Islet of Langerhans (tissue), 1 donor: Measurements from ENCODE around the gene ZNF785.
"Not testable (repeated sequence)": the region's sequence is repeated elsewhere in the genome, so short reads cannot be mapped to it uniquely, and the experiment has no call there.

Experiments
- FAIRE-seq: peaks from one replicate; lab custom pipeline; 2011; peaks lifted over from hg19 to GRCh38; lab: Jason Lieb, UNC

Gene ZNF785

DNA sequence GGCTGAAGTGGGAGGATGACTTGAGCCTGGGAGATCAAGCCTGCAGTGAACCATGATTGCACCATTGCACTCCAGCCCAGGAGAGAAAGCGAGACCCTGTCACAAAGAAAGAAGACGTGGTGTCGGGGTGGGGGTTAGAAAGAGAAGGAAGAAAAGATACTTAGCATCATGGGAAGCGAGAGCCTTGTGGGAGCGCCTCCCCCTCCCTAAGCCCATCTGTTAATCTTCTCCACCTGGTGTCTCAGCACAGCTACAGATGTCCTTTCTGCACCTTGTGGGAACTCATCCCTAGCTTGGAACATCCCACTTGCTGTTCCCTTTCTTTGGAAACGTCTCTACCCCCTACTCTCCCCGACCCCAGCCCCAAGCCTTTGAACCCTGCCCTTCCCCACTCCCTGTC is 20.0 kb downstream of the ZNF785 start:
- FAIRE-seq: no peak

DNA sequence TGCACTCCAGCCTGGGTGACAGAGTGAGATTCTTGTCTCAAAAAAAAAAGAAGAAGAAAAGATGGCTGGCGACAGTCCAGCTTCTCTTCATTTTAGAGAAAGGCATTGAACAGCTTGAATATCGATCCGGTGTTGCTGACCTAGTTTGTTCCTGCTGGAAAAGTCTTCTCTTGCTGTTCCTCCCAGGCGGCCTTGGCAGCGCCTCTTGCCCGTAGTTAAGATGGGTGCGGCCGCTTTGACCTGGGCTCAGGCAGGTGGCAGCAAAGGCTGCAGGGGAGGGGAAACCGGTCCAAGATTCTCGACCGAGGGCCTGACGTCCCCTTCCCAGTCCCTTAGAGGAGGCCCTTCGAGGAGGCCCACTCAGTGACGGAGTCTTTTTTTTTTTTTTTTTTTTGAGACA is 23.5 kb downstream of the ZNF785 start:
- FAIRE-seq: no peak

DNA sequence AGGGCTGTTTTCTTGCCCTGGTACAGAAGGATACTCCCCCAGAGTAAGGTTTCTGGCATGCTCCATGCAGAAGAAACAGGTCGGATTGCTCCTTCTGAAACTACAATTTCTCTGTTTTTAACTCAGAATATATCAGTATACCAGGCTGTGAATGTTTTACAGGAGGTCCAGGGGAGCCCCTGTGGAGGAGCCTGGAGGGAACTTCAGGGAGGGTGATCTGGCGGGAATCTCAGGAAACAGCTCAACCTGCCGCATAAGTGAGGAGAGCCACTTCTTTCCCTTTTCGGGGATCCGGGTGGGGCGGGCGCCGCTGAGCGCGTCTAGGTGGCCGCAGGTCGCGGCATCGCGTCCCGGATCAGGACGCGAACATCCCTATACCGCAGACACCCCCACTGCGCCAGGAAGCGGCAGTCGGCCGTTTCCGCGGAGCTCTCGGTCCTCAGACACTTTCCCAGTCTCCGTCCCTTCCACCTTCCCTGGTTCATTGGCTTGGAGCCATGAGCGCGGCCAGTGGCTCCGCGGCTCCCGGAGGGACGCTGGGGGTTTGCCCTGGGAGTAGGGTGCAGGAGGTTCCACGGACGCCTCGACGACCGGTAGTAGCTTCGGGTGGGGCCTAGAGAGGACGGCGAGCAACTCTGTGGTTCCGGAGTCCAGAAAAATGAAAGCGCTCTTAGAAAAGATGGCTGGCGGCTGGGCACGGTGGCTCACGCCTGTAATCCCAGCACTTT is 24.2 kb downstream of the ZNF785 start:
- no peak for FAIRE-seq

DNA sequence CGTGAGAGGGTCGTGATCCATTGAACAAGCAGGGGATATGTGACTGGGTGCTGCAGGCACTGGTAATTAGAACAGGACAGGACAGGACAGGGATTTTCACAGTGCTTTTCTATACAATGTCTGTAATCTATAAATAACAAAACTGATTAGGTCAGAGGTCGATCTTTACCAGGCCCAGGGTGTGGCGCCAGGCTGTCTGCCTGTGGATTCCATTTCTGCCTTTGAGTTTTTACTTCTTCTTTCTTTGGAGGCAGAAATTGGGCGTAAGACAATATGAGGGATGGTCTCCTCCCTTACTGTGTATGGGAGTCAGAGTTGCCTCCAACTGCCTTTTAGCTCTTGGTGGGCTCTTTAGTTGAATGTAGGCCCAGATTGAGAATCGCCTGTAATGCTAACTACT is 25.8 kb downstream of the ZNF785 start:
- no peak for FAIRE-seq

DNA sequence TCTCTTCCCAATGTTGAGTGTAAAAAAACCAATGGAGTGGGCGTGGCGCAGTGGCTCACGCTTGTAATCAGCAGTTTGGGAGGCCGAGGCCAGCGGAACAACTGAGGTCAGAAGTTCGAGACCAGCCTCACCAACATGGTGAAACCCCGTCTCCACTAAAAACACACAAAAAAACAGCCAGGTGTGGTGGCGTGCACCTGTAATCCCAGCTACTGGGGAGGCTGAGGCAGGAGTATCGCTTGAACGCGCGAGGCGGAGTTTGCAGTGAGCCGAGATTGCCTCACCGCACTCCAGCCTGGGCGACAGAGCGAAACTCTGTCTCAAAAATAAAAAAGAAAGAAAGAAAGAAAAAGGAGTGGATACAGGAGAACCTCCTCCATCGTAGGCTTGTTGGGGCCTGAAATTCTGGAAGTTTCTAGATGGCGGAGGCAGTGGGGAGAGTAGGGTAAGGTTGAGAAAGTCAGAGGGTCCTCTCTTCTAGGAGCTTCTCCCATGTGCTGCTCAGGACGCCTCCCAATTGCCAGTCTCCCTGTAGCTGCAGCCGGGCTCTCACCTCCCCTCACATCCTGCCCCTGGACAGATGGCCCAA is 26.6 kb downstream of the ZNF785 start:
- no peak for FAIRE-seq

DNA sequence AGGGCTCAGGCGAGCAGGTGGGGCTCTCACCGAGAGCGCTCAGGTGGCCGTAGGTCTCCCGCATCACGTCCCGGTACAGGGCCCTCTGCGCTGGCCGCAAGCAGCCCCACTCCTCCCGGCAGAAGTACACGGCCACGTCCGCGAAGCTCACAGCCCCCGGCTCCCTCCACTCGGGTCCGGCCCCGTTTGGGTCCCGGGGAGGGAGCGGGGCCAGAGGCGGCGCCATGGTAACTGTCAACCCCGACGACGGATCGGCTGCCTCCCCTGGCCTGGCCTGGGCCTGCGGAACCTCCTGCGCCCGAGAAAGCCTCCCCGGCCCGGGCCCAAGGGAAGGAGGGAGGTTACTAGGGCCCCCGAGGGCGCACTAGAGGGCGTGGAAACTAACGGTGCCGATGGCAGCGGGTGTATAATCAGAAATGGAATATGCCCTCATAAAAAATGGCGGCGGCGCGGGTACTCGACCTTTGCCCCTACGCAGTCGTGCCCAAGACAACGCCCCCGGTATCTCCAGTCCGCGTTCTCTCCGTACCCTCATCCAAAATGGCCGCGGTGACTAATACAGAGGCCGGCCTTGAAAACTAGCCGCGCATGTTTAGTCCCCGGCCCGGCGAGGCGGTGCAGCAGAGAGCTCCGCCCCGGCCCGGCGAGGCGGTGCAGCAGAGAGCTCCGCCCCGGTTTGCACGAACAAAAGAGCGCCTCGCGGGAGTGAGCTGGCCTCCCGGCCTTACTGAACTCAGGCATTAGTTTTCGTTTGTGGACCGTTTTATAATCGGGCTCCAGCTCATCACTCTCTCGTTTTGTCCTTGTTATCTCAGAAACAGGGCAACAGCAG is 27.3 kb downstream of the ZNF785 start, which contains the start of gene ZNF764:
ZNF764 (minus strand) TSS at position 418 of the 832 bp plus-strand sequence; CDS start at position 226, 192 bp downstream.
- FAIRE-seq: peak; percentile 33

DNA sequence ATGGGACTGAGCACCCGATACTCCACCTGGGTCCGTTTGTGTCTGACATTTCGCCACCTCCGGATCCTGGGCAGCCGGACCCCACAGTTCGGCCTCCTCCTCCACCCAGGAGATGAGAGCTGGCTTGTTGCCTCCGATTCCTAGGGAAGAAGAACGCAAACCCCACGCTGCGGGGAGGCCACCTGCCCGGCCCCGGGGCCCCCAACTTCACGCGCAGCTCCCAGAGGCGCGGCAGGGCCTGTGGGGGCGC is 27.9 kb downstream of the ZNF785 start:
- FAIRE-seq: no peak

DNA sequence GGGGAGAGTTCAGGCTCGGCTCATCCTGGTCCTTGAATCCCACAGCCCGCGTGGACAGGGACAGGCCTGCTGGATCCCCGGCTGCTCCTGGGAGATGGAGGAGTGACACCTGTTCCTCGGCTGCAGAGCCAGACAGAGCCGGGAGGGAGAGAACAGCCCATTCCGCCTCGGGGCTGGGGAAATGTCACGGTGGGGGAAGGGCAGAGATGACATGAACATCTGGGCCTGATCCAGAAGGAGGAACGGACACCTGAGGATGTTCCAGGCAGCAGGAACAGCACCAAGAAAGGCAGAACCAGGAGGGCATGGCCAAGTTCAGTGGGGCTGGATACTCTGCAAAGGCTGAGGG is 29.4 kb downstream of the ZNF785 start:
- FAIRE-seq: no peak

DNA sequence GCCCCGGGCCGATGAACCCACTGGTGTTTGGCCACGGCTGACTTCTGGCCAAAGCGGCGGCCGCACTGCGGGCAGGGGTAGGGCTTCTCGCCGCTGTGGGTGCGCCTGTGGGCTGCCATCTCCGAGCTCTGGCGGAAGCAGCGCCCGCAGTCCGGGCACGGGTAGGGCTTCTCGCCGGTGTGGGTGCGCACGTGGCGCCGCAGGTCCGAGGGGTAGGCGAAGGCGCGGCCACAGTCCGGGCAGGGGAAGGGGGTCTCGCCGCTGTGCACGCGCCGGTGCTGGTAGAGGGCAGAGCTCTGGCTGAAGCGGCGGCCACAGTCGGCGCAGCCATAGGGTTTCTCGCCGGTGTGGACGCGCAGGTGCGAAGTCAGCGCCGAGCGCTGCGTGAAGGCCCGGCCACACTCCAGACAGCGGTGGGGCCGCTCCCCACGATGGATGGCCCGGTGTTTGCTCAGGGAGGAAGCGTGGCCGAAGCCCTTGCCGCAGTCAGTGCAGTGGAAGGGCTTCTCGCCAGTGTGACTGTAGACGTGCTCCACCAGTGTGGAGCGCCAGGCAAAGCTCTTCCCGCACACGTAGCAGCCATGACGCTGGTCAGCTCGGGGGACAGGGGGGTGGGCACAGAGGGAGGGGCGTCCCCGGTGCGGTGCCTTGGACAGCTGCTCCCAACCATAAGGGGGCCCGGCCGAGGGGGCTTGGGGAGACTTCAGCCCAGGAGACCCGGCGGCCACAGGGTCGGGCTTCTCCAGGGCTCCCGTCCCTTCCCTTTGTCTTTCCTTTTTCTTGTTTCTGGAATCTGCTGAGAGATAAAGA is 30.0 kb downstream of the ZNF785 start:
- FAIRE-seq: no peak

DNA sequence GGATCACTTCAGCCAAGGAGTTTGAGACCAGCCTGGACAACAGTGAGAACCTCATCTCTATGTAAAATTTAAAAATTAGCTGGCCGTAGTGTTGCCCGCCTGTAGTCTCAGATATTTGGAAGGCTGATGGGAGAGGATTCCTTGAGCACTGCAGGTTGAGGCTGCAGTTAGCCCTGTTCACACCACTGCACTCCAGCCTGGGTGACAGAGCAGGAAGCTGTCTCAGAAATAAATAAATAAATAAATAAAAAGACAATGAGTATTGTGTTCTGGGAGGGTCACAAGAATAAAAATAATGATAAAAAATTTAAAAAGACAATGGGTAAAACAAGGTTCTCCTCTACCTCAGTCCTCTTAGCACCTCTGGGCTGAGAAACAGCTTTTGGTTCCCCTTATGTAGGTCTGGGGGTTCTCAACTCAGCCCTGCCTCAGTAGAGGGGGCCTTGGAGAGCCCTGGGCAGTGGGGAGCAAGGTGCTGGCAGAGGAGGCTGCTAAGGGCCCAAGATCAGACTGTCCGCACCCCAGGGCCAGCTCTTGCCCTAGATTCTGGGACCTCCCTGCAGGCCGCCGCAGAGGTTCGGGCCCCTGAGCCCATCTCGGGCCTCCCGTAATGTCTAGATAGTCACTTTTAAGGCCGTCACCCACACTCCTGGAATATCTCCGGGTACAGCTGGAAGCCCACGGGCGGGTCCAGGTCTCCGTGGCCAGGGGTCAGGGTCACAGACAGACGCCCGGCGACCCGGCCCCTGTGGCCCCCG is 30.8 kb downstream of the ZNF785 start:
- no peak for FAIRE-seq

DNA sequence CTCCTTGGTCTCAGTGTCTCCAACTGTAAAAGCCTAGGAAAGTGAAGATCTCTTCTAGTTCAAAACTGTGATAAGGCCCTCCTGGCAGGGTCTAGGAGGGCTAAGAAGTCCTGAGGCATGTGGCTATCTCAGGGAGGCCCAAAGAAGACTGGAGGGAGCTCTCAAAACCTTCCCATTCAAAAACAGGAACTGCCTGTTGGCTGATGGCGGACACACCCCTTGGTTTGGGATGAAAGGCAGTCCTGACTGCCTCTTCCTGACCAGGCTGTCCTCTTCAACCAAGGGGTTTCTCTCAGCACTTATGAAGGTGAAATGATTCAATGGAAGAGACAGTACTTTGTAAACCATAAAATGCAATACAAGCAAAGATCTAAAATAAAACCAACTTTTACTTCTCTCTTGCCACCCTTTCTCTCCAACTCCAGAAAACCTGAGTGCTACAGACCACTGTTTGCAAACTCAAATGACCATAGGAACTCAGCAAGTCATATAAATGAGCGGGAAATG is 32.1 kb downstream of the ZNF785 start:
- no peak for FAIRE-seq

DNA sequence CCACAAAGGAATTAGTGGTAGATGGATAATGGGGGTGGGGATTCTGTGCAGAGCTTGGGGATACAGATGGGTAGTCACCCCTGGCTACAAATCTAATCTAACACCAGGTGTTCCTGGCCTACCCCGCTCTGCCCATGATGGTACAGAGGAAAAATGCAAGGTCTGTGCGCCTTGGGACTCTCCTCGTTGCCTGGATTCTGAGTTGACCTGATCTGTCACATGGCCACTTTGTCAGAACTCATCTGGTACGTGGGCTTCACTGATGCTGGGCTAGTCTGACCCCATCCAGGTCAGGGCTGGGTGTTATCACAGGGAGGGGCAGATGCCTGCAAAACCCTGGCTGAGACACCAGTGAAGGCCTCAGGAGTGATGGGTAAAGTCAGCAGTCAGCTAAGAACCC is 32.5 kb downstream of the ZNF785 start:
- FAIRE-seq: no peak

DNA sequence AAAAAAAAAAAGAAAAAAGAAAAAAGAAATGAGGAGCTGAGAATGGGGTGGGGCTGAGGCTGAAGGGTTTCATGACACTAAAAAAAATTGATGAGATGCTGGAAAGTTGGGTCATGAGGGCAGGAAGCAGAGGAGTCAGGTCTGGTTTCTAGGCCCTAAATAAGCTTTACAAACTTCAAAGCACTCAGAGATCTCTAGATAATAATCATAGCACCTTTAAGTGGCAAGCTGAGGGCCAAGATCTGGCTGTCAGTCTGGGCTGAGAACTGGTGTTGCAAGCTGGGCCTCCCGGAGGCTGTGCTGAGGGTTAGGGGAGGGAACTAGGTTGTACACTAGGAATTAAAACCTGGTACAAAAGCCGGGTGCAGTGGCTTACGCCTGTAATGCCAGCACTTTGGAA is 33.7 kb downstream of the ZNF785 start:
- no peak for FAIRE-seq

DNA sequence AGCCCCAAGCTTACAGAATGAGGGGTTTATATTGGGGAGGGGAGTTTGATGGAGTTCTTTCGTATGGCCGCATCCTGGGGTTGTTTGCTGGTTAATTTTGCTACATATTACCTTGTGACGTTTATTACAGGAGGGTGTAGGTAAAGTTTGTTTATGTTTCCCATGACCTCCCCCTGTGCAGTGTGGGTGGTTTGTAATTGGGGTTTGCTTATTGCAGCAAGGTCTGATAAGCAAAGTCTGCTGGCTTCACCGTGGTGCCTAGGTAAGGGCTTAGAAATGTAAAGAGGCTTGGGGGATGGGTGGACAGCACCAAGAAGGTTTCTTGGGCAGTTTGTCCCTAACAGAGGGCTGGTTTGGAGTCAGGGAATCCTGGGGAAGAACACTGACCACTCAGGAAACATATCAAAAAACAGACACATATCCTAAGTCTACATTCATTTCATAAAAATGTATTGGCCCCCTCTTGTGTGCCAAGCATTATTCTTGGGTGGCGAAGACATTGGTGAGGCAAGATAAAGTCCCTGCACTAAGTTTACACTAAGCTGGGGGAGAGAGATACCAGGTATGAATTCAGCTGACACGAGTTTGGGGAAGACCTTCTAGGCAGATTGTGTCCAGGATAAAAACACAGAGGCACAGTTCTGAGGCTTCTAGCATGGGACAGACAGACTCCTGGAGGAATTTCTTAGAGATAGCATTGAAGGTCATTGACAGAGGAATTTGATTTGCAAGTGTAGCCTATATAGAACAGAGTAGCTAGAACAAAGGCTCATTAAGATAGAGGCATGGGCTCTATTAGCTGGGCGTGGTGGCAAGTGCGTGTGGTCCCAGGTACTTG is 36.9 kb downstream of the ZNF785 start:
- FAIRE-seq: no peak

DNA sequence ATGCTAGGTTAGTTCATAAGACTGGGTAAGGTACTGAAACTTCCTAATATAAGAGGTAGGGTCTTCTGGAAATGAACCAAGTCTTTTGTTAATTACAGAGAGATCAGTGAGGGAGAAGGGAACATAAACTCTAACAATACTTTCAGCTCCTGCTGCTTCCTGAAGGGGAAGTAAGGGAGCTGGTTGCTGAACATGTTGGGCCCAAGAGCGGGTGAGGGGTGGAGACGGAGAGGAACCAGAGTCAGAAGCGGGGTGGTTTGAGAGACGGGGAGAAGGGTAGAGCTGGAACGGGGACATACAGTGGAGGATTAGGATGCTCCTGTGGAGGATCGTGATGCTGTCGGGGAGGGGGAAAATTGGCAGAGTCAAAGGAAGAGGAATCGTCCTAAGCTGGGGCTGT is 39.4 kb downstream of the ZNF785 start:
- no peak for FAIRE-seq

DNA sequence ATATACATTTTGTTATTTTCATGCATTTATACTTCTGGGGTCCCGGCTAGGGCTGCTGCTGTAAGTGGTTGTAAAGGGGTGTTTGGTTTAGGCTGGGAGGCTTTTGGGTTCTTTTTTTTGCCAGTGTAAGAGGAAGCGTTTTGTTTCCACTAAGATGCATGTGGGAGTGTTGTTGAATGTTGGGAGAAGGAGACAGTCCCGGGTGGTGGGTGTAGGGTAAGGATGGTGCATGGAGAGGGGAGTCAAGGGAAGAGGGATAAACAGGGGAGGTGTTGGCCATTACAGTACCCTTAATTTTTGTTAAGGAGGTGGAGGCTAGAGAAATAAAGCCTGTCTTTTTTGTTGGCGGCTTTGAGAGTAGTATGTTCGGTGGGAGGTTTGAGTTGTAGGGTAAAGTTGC is 42.4 kb downstream of the ZNF785 start:
- no peak for FAIRE-seq

DNA sequence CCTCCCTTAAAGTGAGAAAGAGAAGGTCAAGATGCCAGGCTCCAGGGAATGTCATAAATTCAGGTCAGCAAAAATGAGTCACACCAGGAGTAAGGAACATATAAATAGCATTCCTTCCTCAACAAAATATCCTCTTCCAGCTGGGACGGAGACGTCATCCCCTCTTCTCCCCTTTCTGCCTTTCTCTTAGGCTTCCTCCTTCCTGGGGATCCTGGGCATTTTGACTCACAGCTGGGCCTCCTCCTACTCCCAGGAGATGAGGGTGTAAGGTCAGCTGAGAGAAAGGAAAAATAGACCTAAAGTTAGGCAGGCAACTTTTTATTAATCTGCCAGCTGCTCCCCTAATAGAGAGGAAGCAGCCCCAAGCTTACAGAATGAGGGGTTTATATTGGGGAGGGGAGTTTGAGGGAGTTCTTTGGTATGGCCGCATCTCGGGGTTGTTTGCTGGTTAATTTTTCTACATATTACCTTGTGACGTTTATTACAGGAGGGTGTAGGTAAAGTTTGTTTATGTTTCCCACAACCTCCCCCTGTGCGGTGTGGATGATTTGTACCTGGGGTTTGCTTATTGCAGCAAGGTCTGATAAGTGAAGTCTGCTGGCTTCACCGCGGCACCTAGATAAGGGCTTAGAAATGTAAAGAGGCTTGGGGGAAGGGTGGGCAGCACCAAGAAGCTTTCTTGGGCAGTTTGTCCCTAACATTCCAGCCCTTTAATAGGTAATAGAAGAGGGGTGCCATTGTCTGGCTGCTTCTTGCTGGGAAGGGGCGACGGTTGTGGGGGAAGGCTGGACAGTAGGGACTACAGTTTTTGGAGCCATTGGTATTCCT is 43.8 kb downstream of the ZNF785 start:
- FAIRE-seq: no peak

DNA sequence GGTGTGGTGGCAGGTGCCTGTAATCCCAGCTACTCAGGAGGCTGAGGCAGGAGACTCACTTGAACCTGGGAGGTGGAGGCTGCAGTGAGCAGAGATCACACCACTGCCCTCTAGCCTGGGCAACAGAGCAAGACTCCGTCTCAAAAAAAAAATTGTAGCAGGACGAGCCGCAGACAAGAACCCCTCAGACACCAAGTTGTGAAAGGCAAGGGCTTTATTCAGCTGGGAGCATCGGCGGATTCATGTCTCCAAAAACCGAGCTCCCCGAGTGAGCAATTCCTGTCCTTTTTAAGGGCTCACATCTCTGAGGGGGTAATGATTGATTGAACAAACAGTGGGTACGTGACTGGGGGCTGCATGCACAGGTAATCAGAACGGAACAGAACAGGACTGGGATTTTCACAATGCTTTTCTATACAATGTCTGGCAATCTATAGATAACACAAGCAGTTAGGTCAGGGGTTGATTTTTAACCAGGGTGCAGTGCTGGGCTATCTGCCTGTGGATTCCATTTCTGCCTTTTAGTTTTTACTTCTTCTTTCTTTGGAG is 44.5 kb downstream of the ZNF785 start:
- FAIRE-seq: not testable (repeated sequence)

DNA sequence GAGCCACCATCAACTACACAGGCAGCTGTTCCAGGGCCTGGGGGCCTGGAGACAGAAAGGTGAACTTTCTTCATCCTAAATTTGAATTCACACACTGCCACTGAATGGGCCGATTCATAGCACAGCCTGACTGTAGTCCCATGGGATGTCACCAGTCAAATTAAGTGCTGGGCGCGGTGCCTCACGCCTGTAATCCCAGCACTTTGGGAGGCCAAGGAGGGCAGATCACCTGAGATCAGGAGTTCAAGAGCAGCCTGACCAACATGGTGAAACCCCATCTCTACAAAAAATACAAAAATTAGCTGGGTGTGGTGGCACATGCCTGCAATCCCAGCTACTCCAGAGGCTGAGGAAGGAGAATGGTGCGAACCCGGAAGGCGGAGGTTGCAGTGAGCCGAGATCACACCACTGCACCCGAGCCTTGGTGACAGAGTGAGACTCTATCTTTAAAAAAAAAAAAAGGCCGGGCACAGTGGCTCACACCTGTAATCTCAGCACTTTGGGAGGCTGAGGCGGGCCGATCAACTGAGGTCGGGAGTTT is 45.4 kb downstream of the ZNF785 start:
- not testable (repeated sequence) for FAIRE-seq
